ENCODE data around the gene TMEM242. TPM values are rescaled to one million over a fixed set of nuclear protein-coding genes. Genes with fewer than 3 reads are reported as not detected.
A peak's percentile ranks its signal among the peaks of the same experiment; 100 is the strongest.

The TMEM242 gene
- total RNA-seq, 2 experiments from 2014 or later = 10.1 to 10.8 TPM

DNA sequence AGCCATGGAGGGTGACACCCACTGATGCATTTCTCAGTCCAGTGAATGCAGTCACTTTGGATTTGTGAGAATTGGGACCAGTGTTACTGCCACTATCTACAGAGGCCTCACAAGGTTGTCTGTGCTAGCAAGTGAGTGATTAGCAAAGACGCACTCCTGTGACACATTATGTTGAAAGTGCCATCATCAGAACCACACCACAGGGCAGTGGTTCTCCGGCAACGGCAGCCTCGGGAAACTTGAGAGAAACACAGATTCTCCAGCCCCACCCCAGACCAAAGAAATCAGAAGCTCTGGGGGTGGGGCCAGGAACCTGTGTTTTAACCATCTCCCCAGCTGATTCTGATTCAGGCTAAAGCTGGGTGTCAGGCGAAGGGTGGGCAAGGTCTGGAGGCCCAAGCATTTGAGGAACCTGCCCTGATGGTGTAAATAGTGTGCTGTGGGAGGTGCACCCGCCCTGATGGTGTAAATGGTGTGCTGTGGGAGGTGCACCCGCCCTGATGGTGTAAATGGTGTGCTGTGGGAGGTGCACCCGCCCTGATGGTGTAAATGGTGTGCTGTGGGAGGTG is 39.9 kb downstream of the TMEM242 start:
- Mint-ChIP-seq H3K36me3 (ENCODE audit: low read depth) (no peaks in the 10 kb centered on the region), H3K4me3 (no peak overlapping the region), H3K27me3 (peaks cover 2% of the 10 kb centered on the region), H3K9me3 (no peaks in the 10 kb centered on the region), H3K4me1 (no peaks in the 10 kb centered on the region), H3K27ac (no peak overlapping the region)
- CTCF ChIA-PET = interaction anchor here (1.6 kb wide), 1 partner anchor 8 kb away, joined by 5 read pairs; no protein-coding TSS in a partner anchor
- DNase-seq = no peak
- POLR2A ChIA-PET = no interaction called here

DNA sequence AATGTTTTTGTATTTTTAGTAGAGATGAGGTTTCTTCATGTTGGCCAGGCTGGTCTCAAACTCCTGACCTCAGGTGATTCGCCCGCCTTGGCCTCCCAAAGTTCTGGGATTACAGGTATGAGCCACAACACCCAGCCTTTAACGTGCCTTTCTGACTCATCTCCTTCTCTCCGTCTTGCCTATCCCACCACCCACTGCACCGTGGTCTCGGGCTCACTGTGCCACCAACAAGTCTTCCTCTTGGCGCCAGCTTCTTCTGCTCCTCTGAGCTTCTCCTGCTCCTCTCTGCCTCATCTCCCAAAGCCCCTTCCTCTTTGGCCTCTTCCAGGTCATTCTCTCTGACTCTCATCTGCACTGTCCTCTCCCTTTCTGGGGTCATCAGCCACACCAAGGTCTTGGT is 41.0 kb downstream of the TMEM242 start:
- Mint-ChIP-seq H3K4me1 (no peaks in the 10 kb centered on the region), H3K4me3 (no peak overlapping the region), H3K27ac (no peak overlapping the region), H3K36me3 (ENCODE audit: low read depth) (no peaks in the 10 kb centered on the region), H3K9me3 (no peaks in the 10 kb centered on the region), H3K27me3 (peaks cover 2% of the 10 kb centered on the region)
- POLR2A ChIA-PET = no interaction called here
- DNase-seq = no peak
- CTCF ChIA-PET = interaction anchor here (1.5 kb wide), 1 partner anchor 12 kb away, joined by 6 read pairs; no protein-coding TSS in a partner anchor

DNA sequence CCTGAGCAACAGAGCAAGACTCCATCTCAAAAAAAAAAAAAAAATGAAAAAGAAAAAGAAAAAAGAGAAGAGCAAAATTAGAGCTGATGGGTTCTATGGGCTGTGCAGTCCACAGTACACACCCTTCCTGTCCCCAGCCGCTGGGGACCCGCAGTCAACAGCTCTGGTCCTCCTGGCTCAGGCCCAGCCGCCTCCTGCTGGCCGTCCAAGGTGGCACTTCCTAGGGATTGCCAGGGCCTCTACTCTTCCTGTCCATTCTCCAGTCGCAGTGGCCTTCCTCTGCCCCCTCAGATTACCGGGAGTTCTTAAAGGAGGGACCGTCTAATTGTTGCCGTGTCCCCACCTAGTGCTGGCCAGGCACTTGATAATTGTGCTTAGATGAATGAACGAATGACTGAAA is 41.7 kb downstream of the TMEM242 start:
- peaks cover 3% of the 10 kb centered on the region for H3K27me3 Mint-ChIP-seq
- no peak for DNase-seq

DNA sequence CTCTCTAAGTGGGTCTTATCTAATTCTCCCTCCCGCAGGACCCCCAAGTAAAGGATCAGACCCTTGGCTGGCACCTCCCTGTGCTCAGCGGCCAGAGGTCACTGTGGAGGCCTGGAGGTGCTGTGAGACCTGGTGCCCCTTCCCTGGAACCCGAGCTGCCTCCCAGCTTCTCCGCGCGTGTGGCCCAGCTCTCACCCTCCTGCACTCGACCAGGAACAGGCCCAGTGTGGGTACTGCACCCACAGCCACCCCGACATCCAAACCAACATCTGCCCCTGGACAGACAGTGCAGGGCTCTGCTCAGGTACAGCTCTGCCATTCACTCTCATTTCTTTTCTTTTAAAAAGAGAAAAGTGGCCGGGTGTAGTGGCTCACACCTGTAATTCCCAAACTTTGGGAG is 42.4 kb downstream of the TMEM242 start:
- POLR2A ChIA-PET = no interaction called here
- Mint-ChIP-seq H3K4me1 (no peaks in the 10 kb centered on the region), H3K27me3 (peaks cover 3% of the 10 kb centered on the region), H3K36me3 (ENCODE audit: low read depth) (no peaks in the 10 kb centered on the region), H3K9me3 (no peaks in the 10 kb centered on the region), H3K27ac (no peak overlapping the region), H3K4me3 (no peak overlapping the region)
- DNase-seq = no peak
- CTCF ChIA-PET = interaction anchor here (0.7 to 1.5 kb wide), 2 partner anchors 14 to 1969 kb away, joined by 3 to 6 read pairs; no protein-coding TSS in a partner anchor

More for the DNA sequence above, 41.7 kb downstream of the TMEM242 start:
- Mint-ChIP-seq H3K27ac (no peak overlapping the region), H3K4me1 (no peaks in the 10 kb centered on the region), H3K4me3 (no peak overlapping the region), H3K9me3 (no peaks in the 10 kb centered on the region), H3K36me3 (ENCODE audit: low read depth) (no peaks in the 10 kb centered on the region)
- POLR2A ChIA-PET = no interaction called here
- CTCF ChIA-PET = interaction anchor here (0.6 to 1.5 kb wide), 4 partner anchors 13 to 1970 kb away, joined by 3 to 6 read pairs (median 3); no protein-coding TSS in a partner anchor

DNA sequence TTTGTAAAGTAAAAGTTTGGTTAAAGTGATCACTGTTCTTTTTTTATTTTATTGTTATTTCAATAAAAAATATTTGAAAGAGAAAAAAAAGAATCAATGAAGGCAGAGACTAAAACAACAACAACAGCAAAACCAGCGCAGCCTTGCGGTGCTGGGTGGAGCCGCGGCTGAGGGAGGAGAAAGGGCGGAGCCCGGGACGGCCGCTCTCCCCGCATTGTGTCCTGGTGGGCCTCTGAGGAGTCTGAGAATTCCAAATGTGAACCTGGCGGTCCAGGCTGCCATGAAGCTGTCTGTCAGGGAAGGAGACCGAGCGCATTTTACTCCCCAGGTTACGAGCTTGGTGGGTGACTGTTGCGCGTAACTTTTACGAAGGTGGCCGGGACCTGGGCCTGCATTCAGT is 43.2 kb downstream of the TMEM242 start:
- H3K4me1 Mint-ChIP-seq = peaks cover 3% of the 10 kb centered on the region
- no peaks in the 10 kb centered on the region for H3K9me3 Mint-ChIP-seq
- ChIA-PET POLR2A (no interaction called here), CTCF (no interaction called here)
- no peak overlapping the region for H3K4me3 Mint-ChIP-seq
- H3K36me3 Mint-ChIP-seq (ENCODE audit: low read depth) = no peaks in the 10 kb centered on the region
- H3K27ac Mint-ChIP-seq = no peak overlapping the region
- no peak for DNase-seq
- peaks cover 3% of the 10 kb centered on the region for H3K27me3 Mint-ChIP-seq

DNA sequence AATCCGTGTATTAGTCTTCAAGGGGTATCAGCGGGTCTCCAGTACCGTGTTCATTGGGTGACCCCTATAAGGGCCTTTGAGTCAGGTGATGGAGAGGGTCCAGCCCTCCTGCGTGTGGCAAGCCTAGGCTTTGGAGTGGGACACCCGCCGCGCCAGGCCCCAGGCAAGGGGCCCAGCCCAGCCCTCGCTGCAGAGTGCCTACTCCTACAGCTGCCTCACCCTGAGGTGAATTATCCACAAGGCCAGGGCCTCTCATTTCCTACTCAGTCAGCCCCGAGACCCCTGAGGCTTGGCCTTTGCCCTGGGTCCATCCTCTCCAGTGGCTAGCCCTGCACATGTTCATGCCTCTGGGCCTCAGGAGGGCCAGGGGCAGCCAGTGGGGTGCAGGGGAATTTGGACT is 45.1 kb downstream of the TMEM242 start:
- no peaks in the 10 kb centered on the region for H3K36me3 Mint-ChIP-seq (ENCODE audit: low read depth)
- H3K9me3 Mint-ChIP-seq = no peaks in the 10 kb centered on the region
- H3K27me3 Mint-ChIP-seq = peaks cover 3% of the 10 kb centered on the region
- ChIA-PET CTCF (interaction anchor here (0.5 to 0.7 kb wide), 2 partner anchors 15 to 42 kb away, joined by 3 read pairs; no protein-coding TSS in a partner anchor), POLR2A (no interaction called here)
- H3K27ac Mint-ChIP-seq = no peak overlapping the region
- no peak overlapping the region for H3K4me3 Mint-ChIP-seq
- H3K4me1 Mint-ChIP-seq = peaks cover 10% of the 10 kb centered on the region
- no peak for DNase-seq

DNA sequence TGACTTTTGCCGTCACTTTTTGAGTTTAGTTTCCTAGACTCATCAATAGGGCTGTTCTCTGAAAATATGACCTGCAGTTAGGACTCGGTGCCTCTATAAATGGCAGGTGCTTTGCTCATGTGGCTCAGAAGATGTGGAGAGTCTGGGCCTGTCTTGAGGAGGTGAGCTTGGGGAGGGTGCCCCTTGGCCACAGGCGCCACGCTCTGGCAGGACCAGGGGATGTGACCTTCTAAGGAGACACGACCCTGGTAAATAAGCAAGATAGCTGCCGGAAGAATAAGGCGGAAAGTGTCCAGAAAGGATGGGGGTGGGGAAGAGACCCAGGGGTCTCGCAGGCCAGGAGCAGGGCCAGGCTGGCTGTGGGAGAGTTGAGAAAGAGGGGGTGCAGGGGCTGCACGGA is 46.6 kb downstream of the TMEM242 start:
- H3K27me3 Mint-ChIP-seq = peaks cover 3% of the 10 kb centered on the region

DNA sequence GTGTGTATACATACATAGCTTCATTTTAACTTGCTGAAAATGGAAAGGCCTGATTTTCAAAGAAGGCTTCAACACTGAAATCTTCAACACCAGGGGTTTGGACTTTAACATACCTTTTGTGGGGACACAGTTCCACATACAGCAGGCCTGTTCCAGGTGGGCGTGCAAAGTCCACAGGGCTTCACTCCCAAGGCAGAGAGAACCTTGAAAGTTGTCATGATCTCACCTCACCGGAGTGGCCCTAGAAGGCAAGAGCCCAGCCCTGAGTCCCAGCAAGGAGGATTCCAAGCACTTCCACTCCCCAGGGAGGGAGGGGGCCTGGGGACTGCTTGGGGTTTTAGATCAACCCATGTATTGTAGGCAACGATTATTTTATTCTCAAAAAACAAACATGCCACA is 47.2 kb downstream of the TMEM242 start:
- no peak overlapping the region for H3K27ac Mint-ChIP-seq
- POLR2A ChIA-PET = interaction anchor here (1.6 kb wide), 1 partner anchor 40 kb away, joined by 6 read pairs; no protein-coding TSS in a partner anchor
- H3K9me3 Mint-ChIP-seq = no peaks in the 10 kb centered on the region
- H3K36me3 Mint-ChIP-seq (ENCODE audit: low read depth) = no peaks in the 10 kb centered on the region
- CTCF ChIA-PET = interaction anchor here (0.9 to 1.7 kb wide), 4 partner anchors 8 to 245 kb away, joined by 3 to 5 read pairs (median 3); no protein-coding TSS in a partner anchor
- no peak for DNase-seq
- peaks cover 3% of the 10 kb centered on the region for H3K27me3 Mint-ChIP-seq
- H3K4me3 Mint-ChIP-seq = no peak overlapping the region
- peaks cover 15% of the 10 kb centered on the region for H3K4me1 Mint-ChIP-seq

More for the DNA sequence above, 46.6 kb downstream of the TMEM242 start:
- no peak for DNase-seq
- no peaks in the 10 kb centered on the region for H3K9me3 Mint-ChIP-seq
- POLR2A ChIA-PET = no interaction called here
- H3K27ac Mint-ChIP-seq = no peak overlapping the region
- no peak overlapping the region for H3K4me3 Mint-ChIP-seq
- no peaks in the 10 kb centered on the region for H3K36me3 Mint-ChIP-seq (ENCODE audit: low read depth)
- H3K4me1 Mint-ChIP-seq = peaks cover 15% of the 10 kb centered on the region
- CTCF ChIA-PET = interaction anchor here (0.6 kb wide), 1 partner anchor 111 kb away, joined by 3 read pairs; no protein-coding TSS in a partner anchor

DNA sequence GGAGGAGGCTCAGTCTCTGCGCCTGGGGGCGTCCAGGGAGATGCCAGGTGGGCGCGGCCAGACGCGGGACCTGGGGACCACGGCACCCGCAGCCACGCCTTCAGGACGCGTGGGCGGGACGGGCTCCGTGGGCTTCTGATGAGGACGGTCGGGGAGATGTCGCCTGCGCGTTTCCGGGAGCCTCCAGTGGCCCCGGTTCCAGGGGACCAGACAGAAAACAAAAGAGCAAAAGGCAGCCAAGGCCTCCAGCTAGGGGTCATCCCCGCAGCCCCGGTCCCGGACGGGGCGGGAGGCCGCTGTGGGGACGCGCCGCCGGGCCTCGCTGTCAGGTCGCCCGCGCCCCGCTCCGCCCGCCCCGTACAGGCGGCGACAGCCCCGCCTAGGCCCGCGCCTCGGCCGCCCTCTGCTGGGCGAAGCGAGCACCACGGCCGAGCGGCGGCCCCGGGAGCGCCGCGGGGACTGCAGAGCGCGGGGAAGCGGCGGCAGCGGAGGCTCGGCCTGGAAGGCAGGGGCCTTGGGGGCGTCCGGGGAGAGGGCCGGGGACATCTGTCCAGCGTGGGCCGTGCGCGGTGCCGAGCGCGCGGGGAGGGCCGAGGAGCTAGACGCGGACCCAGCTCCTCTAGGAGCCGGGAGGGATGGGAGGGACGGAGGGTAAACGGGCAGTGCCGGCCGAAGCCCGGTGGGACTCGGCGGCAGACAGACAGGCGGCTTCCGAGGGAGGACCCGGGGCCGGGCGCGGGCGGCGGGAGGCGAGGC is 48.7 kb downstream of the TMEM242 start:
- H3K27me3 Mint-ChIP-seq = peaks cover 2% of the 10 kb centered on the region
- ChIA-PET CTCF (interaction anchor here (0.6 to 2.2 kb wide), 16 partner anchors 10 to 588 kb away, joined by 3 to 7 read pairs (median 4); no protein-coding TSS in a partner anchor), POLR2A (interaction anchor here (0.7 to 2.3 kb wide), 16 partner anchors 11 to 490 kb away, joined by 3 to 7 read pairs (median 4); partner anchors contain the start of gene TMEM242)
- H3K27ac Mint-ChIP-seq = peak overlapping the region; percentile 79
- peaks cover 11% of the 10 kb centered on the region for H3K9me3 Mint-ChIP-seq
- peak overlapping the region; percentile 83 for H3K4me3 Mint-ChIP-seq
- peak; percentile 87 for DNase-seq
- peaks cover 4% of the 10 kb centered on the region for H3K36me3 Mint-ChIP-seq (ENCODE audit: low read depth)
- peaks cover 15% of the 10 kb centered on the region for H3K4me1 Mint-ChIP-seq

DNA sequence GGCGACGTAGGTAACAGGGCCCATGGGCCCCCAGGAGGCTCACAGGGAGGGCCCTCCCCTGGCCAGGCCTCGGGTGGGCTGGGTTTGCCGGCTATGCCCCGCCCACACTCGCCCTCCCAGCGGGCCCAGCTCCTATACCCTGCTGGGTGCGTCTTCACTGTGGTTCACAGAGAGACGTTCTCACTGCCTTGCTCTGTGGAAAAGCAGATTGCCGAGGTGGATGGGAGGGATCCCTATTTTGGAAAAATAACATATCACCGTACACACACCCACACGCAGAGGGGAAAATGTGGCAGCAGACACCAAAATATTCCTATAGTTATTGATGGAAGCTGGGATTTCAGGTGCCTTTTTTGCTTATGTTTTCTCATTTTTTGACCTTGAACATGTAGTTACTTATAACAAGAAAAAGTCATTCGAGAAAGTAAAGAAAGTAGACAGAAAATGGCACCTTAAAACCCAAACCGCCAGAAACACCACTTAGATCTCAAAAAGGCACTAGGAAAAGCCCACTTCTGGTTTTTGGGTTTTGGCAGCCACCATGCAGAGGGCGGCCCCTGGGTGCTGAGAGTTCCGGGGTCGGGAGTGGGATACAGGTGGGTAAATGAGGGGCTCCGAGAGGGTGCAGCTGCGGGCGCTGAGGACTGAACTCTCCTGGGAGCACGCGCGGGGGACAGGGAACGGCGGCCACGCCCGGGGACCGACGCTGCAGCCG is 49.4 kb downstream of the TMEM242 start:
- POLR2A ChIA-PET = interaction anchor here (0.9 to 2.3 kb wide), 10 partner anchors 10 to 254 kb away, joined by 3 to 7 read pairs (median 5); partner anchors contain the start of gene TMEM242

DNA sequence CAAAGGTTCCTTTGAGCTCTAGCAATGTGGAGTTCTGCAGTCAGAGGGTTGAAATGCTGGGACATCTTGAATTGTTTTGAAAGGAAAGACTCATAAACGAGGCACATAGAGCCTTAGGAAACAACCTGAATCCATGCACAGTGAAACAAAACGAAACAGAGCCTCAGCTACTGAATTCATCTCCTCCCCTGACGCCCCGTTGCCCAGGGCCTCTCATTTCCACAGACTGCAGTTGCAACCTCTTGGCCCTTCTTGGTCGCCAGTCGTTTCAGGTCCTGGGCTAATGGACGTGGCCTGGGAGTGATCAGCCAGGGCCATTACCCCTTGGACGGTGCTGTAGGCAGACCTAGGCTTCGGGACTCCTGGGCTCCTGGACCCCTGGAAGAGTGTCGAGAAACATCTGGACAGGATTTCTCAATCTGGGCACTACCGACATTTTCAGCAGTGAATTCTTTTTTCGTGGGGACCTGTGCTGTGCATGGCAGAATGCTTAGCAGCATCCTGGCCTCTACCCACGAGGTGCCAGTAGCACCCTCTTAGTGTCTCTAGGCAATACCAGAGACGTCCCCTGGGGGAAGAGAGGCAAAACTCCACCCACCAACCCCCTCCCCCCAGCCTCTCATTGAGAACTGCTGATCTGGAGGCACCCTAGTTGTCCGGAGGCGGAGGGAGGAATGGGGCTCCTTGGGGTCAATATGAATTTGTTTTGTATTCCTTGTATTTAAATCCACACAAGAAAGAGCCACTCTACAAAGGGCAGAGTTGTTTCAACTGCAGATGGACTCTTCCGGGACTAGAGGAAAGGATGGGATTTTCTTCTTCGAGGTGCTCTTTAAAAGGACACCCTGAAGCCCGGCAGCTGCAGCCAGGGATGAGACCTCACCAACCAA is 50.2 kb downstream of the TMEM242 start:
- Mint-ChIP-seq H3K4me3 (peak overlapping the region; percentile 56), H3K27me3 (peaks cover 2% of the 10 kb centered on the region), H3K9me3 (peaks cover 11% of the 10 kb centered on the region), H3K4me1 (peaks cover 15% of the 10 kb centered on the region), H3K27ac (no peak overlapping the region), H3K36me3 (ENCODE audit: low read depth) (peaks cover 4% of the 10 kb centered on the region)
- peak; percentile 32 for DNase-seq
- ChIA-PET POLR2A (interaction anchor here (1.2 to 2.3 kb wide), 5 partner anchors 10 to 50 kb away, joined by 3 to 7 read pairs (median 5); partner anchors contain the start of gene TMEM242), CTCF (interaction anchor here (1.2 to 2.2 kb wide), 4 partner anchors 16 to 240 kb away, joined by 3 to 6 read pairs (median 4); no protein-coding TSS in a partner anchor)

More for the DNA sequence above, 49.4 kb downstream of the TMEM242 start:
- Mint-ChIP-seq H3K4me3 (peak overlapping the region; percentile 83), H3K4me1 (peaks cover 15% of the 10 kb centered on the region), H3K27me3 (peaks cover 2% of the 10 kb centered on the region), H3K36me3 (ENCODE audit: low read depth) (peaks cover 4% of the 10 kb centered on the region), H3K9me3 (peaks cover 11% of the 10 kb centered on the region), H3K27ac (peak overlapping the region; percentile 79)
- peak; percentile 68 for DNase-seq
- CTCF ChIA-PET = interaction anchor here (0.9 to 2.2 kb wide), 10 partner anchors 15 to 241 kb away, joined by 3 to 7 read pairs (median 4); no protein-coding TSS in a partner anchor

DNA sequence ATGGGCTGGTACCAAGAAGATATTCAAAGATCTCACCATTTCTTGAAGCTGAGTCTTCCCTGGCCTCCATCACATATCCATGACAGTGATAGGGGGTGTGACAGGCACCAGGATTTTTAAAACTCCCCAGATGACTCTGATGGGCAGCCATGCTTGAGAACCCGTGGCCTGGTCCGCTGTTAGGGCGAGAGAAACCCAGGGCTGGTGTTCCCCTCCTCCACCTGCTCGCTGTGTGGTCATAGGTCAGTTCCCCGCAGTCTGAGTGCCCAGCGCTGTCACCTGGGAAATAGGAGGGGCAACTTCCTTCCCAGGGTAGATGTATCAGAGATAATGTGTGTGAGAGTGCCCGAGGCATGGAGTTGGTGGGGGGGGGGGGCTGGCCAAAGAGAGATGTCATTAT is 50.9 kb downstream of the TMEM242 start:
- H3K4me1 Mint-ChIP-seq = peaks cover 15% of the 10 kb centered on the region
- H3K9me3 Mint-ChIP-seq = peaks cover 11% of the 10 kb centered on the region
- ChIA-PET CTCF (no interaction called here), POLR2A (no interaction called here)
- H3K36me3 Mint-ChIP-seq (ENCODE audit: low read depth) = peaks cover 4% of the 10 kb centered on the region
- DNase-seq = no peak
- H3K27me3 Mint-ChIP-seq = peaks cover 2% of the 10 kb centered on the region
- H3K4me3 Mint-ChIP-seq = no peak overlapping the region
- no peak overlapping the region for H3K27ac Mint-ChIP-seq

Data from activated CD4-positive, alpha-beta memory T cell treated with anti-CD3 and anti-CD28 coated beads, Interleukin-2, amount 10 ng/mL, durations not matched to agents 7 days and 5 days (primary cell).